ENCODE data around the gene HOXC5.
A peak's percentile ranks its signal among the peaks of the same experiment; 100 is the strongest.

HOXC5 gene

DNA sequence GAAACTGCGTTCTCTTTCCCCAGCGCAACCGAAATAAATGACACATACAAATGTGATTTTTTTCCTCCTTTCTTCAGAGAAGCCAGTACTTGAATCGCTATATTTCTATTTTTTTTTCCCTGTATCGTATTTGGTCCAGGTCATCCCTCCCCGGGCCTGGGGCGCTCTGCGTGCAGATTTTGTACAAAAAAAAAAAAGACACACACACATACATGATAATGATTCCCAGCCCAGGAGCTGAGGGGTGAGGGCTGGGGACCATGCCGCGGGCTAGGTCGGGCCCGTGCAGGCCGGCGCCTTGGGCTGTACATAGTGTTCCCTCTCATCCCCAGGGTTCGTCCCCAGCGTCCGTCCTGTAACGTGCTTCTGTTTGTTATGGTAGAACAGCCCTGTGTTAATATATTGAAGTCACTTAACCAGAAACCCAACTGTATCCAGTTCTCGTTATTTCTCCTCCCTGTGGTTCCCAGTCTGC is 29.9 kb upstream of the HOXC5 start:
- Histone ChIP-seq H3K4me3 (ENCODE audit: low read depth, low read length) (no peak overlapping the region), H3K9ac (ENCODE audit: low read length) (peak overlapping the region; percentile 71), H3K27me3 (ENCODE audit: control insufficient read depth, insufficient read depth, low read length) (peaks cover 100% of the 10 kb centered on the region), H3K36me3 (ENCODE audit: control insufficient read depth, insufficient read depth, low read length) (no peaks in the 10 kb centered on the region), H3K27ac (ENCODE audit: low read depth, low read length) (no peak overlapping the region), H3K9me3 (ENCODE audit: control insufficient read depth, insufficient read depth, low read depth, low read length) (no peaks in the 10 kb centered on the region), H3K4me1 (ENCODE audit: control insufficient read depth, insufficient read depth, low read length) (peaks cover 3% of the 10 kb centered on the region; the same call in 1 of the 2 replicates)

- Histone ChIP-seq H3K36me3 (ENCODE audit: control insufficient read depth, insufficient read depth, low read length) (no peaks in the 10 kb centered on the region), H3K9ac (ENCODE audit: low read length) (peak overlapping the region; percentile 75), H3K9me3 (ENCODE audit: control insufficient read depth, insufficient read depth, low read depth, low read length) (no peaks in the 10 kb centered on the region), H3K27ac (ENCODE audit: low read depth, low read length) (no peak overlapping the region), H3K4me3 (ENCODE audit: low read depth, low read length) (no peak overlapping the region), H3K27me3 (ENCODE audit: control insufficient read depth, insufficient read depth, low read length) (peaks cover 100% of the 10 kb centered on the region), H3K4me1 (ENCODE audit: control insufficient read depth, insufficient read depth, low read length) (peaks cover 3% of the 10 kb centered on the region; the same call in 1 of the 2 replicates)
Measured at GRCh38 chr12:54003625-54004024, 29.2 kb upstream of the HOXC5 start.

DNA sequence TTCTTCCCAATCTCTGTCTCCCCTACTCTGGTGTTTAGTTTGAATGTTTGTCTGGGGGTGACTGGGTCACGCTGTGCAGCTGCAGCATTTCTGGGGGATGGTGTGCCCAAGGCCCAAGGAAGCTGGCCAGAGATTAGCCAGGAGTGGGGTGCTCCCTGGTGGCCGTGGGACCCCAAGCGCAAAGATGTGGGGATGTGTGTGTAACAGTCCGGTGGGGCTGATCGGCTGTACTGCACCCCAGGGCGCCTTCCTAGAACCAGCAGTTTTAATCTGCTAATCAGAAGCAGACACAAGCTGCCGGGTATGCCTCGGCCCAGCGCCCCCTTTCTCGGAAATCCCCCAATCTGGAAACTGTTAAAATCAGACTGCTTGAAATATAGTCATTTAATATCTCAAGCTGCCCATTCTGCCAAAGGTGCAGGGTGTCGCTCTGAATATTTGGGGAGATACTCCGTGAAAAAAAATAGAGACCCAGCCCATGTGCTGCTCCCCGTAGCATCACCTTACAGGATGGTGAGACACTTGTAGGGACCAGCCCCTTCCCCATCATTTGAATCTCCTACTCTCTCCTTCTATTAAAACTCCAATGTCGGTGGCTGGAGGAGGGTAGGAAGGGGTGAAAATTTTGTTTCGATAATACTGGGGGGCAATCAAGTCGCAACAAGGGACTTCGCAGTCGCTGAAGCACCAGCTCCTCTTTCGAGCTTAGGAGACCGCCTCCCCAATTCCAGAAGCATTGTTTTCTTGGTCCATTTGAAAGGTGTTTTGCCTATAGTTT is 28.6 kb upstream of the HOXC5 start:
- Histone ChIP-seq H3K9me3 (ENCODE audit: control insufficient read depth, insufficient read depth, low read depth, low read length) (no peaks in the 10 kb centered on the region), H3K27ac (ENCODE audit: low read depth, low read length) (no peak overlapping the region), H3K27me3 (ENCODE audit: control insufficient read depth, insufficient read depth, low read length) (peaks cover 100% of the 10 kb centered on the region), H3K4me3 (ENCODE audit: low read depth, low read length) (no peak overlapping the region; the same call in 1 of the 2 replicates), H3K36me3 (ENCODE audit: control insufficient read depth, insufficient read depth, low read length) (no peaks in the 10 kb centered on the region), H3K4me1 (ENCODE audit: control insufficient read depth, insufficient read depth, low read length) (peaks cover 3% of the 10 kb centered on the region; the same call in 1 of the 2 replicates), H3K9ac (ENCODE audit: low read length) (peak overlapping the region; percentile 75)

DNA sequence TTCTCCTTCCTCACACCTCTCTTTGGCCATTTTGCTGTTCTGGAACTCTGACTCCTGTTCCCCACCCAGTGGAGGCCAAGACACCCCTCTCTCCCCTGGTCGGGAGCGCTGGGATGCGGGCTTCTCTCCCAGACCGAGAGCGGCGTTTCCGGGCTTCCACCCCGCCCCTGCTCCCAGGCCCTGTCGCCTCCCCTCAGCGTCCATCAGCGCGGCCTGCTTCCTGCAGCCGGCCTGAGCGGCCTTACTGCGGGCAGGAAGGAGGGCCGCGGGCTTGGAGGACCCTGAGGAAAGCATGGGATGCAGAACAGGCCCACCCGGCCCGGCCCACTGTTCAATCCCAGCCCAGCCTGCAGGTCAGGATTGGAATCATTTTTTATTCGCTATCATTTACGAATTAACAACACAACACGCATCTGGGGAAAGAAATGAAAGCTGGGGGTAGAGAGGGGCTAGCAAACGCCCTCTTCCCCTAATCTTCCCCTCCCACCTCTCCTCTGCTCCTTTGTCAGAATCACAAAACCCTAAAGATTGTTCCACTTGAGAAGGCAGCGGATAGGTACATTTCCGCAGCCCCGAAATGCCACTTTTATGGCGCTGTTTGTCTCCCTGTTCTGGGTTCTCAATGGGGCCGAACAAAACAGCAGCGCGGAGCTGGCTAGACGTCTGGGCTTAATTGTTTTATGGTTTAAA is 27.9 kb upstream of the HOXC5 start:
- Histone ChIP-seq H3K27me3 (ENCODE audit: control insufficient read depth, insufficient read depth, low read length) (peaks cover 100% of the 10 kb centered on the region), H3K9ac (ENCODE audit: low read length) (peak overlapping the region; percentile 91)

GRCh38 chr12:54005531-54005852 is 27.4 kb upstream of the HOXC5 start:
- Histone ChIP-seq H3K9me3 (ENCODE audit: control insufficient read depth, insufficient read depth, low read depth, low read length) (no peaks in the 10 kb centered on the region), H3K4me1 (ENCODE audit: control insufficient read depth, insufficient read depth, low read length) (peaks cover 3% of the 10 kb centered on the region; the same call in 1 of the 2 replicates), H3K27ac (ENCODE audit: low read depth, low read length) (no peak overlapping the region; the same call in 1 of the 2 replicates), H3K9ac (ENCODE audit: low read length) (peak overlapping the region; percentile 91), H3K27me3 (ENCODE audit: control insufficient read depth, insufficient read depth, low read length) (peaks cover 100% of the 10 kb centered on the region), H3K36me3 (ENCODE audit: control insufficient read depth, insufficient read depth, low read length) (no peaks in the 10 kb centered on the region), H3K4me3 (ENCODE audit: low read depth, low read length) (peak overlapping the region; percentile 28; the same call in 1 of the 2 replicates)

More for the DNA sequence above, 27.9 kb upstream of the HOXC5 start:
- no peaks in the 10 kb centered on the region for H3K9me3 ChIP-seq (ENCODE audit: control insufficient read depth, insufficient read depth, low read depth, low read length)
- no peaks in the 10 kb centered on the region for H3K36me3 ChIP-seq (ENCODE audit: control insufficient read depth, insufficient read depth, low read length)
- peaks cover 3% of the 10 kb centered on the region; the same call in 1 of the 2 replicates for H3K4me1 ChIP-seq (ENCODE audit: control insufficient read depth, insufficient read depth, low read length)
- H3K4me3 ChIP-seq (ENCODE audit: low read depth, low read length): peak overlapping the region; percentile 28; the same call in 1 of the 2 replicates
- H3K27ac ChIP-seq (ENCODE audit: low read depth, low read length): no peak overlapping the region

DNA sequence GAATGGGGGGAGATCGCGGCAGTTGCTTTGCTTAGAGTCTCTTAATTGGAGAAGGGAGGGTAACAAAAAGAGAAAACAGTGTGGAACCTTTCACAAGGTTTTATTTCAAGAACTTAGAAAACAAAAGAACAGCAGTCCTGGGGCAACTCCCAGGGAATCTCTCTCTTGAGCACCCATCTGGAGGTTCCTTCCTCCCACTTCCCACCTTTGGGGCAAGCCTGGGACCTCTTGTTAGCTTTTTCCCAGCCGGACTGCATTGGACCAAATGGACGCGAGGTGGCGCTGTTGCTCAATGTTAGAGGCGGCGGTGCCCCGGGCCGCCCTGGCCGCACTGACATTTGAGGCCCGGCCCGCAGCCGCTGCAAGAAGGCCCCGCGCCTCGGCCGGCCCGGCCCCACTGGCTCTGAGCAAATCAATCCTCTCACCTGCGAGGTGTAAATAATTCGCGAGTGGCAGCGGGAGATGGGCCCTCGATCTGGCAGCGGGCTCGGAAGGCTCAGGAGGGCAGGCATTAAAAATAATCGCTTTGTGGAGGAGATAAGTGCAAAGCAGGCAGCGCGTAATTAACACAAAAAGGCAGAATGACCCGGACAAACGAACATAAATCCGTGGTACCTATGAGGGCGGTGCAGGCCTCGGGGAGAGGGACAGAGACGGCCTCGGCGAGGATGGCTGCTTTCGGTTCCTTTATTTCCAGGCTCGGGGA is 26.8 kb upstream of the HOXC5 start:
- Histone ChIP-seq H3K9ac (ENCODE audit: low read length) (peak overlapping the region; percentile 91), H3K4me3 (ENCODE audit: low read depth, low read length) (peak overlapping the region; percentile 34; the same call in 1 of the 2 replicates), H3K36me3 (ENCODE audit: control insufficient read depth, insufficient read depth, low read length) (no peaks in the 10 kb centered on the region), H3K27me3 (ENCODE audit: control insufficient read depth, insufficient read depth, low read length) (peaks cover 100% of the 10 kb centered on the region), H3K27ac (ENCODE audit: low read depth, low read length) (no peak overlapping the region; the same call in 1 of the 2 replicates), H3K4me1 (ENCODE audit: control insufficient read depth, insufficient read depth, low read length) (peaks cover 3% of the 10 kb centered on the region; the same call in 1 of the 2 replicates), H3K9me3 (ENCODE audit: control insufficient read depth, insufficient read depth, low read depth, low read length) (no peaks in the 10 kb centered on the region)

DNA sequence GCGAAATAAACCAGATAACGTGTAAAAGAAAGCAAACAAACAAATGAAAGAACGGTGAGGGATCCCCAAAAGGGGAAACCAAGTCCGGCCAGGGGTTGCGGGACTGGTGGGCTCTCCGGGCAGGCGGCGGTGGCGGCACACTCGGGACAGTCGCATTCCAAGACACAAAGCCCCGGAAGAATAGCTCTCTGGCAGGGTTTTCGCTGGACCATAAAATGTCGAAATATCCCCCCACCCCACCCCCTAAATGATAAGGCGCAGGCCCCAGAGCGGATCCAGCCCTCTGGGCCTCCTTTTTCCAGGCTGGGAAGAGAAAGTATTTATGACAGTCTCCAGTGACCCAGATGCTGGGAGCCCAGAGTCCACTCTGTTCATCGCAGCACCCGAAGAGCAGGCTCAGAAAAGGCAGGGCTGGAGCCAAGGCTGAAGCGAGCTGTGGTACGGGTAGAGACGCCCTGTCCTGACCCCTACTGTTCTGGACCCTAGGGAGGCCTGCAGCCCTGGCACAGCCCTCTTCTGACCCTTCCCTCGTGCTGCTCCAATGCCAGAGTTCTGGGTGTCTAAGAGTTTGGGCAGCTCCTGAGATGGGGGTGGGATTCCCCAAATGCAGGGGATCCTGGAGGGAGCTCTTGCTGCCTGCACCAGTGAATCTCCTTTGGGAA is 26.2 kb upstream of the HOXC5 start:
- H3K27ac ChIP-seq (ENCODE audit: low read depth, low read length): no peak overlapping the region; the same call in 1 of the 2 replicates
- H3K9me3 ChIP-seq (ENCODE audit: control insufficient read depth, insufficient read depth, low read depth, low read length): no peaks in the 10 kb centered on the region
- H3K4me3 ChIP-seq (ENCODE audit: low read depth, low read length): peak overlapping the region; percentile 39; the same call in 1 of the 2 replicates
- peak overlapping the region; percentile 91 for H3K9ac ChIP-seq (ENCODE audit: low read length)
- peaks cover 100% of the 10 kb centered on the region for H3K27me3 ChIP-seq (ENCODE audit: control insufficient read depth, insufficient read depth, low read length)
- H3K4me1 ChIP-seq (ENCODE audit: control insufficient read depth, insufficient read depth, low read length): peaks cover 3% of the 10 kb centered on the region; the same call in 1 of the 2 replicates
- H3K36me3 ChIP-seq (ENCODE audit: control insufficient read depth, insufficient read depth, low read length): no peaks in the 10 kb centered on the region

- Histone ChIP-seq H3K9ac (ENCODE audit: low read length) (peak overlapping the region; percentile 91), H3K4me1 (ENCODE audit: control insufficient read depth, insufficient read depth, low read length) (peaks cover 3% of the 10 kb centered on the region; the same call in 1 of the 2 replicates), H3K9me3 (ENCODE audit: control insufficient read depth, insufficient read depth, low read depth, low read length) (no peaks in the 10 kb centered on the region), H3K36me3 (ENCODE audit: control insufficient read depth, insufficient read depth, low read length) (no peaks in the 10 kb centered on the region), H3K27me3 (ENCODE audit: control insufficient read depth, insufficient read depth, low read length) (peaks cover 100% of the 10 kb centered on the region), H3K27ac (ENCODE audit: low read depth, low read length) (no peak overlapping the region), H3K4me3 (ENCODE audit: low read depth, low read length) (peak overlapping the region; percentile 39; the same call in 1 of the 2 replicates)
Measured at GRCh38 chr12:54007538-54008259, 25.2 kb upstream of the HOXC5 start.

DNA sequence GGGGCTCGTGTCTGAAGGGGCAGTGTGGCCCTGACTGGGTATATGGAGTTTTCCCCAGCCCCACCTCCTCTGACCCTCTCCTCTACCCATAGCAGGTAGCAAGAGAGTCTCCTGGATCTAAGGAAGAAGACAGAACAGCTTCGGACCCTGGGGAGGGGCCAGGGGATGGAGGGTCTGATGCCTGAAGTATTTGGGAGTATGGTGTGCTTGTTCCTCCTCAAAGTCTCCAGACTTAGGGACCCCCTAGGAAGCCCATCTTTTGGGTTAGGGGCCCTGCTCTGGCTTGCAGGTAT is 24.6 kb upstream of the HOXC5 start:
- Histone ChIP-seq H3K9me3 (ENCODE audit: control insufficient read depth, insufficient read depth, low read depth, low read length) (no peaks in the 10 kb centered on the region), H3K4me1 (ENCODE audit: control insufficient read depth, insufficient read depth, low read length) (peaks cover 3% of the 10 kb centered on the region; the same call in 1 of the 2 replicates), H3K4me3 (ENCODE audit: low read depth, low read length) (peak overlapping the region; percentile 39; the same call in 1 of the 2 replicates), H3K9ac (ENCODE audit: low read length) (peak overlapping the region; percentile 91), H3K27me3 (ENCODE audit: control insufficient read depth, insufficient read depth, low read length) (peaks cover 100% of the 10 kb centered on the region), H3K27ac (ENCODE audit: low read depth, low read length) (no peak overlapping the region), H3K36me3 (ENCODE audit: control insufficient read depth, insufficient read depth, low read length) (no peaks in the 10 kb centered on the region)
